Endothelial cell of umbilical vein (primary cell): ENCODE results near the gene PRKAG2. TPM values are rescaled to one million over a fixed set of nuclear protein-coding genes. Genes with fewer than 3 reads are reported as not detected.

ENCODE experiments used
- BruUV-seq: library from RNA; stranded (reverse); fragments of 400-500 nt; replicated peaks from 2 replicates; lab custom pipeline; 2021; lab: Mats Ljungman, UMichigan
- CTCF ChIA-PET: fragments of 300-600, 350-600 bp; sonication (Branson Sonifier 250); formaldehyde crosslinking; loops from one replicate; lab custom pipeline; 2021; ENCODE audit warnings: antibody characterized with exemption, inconsistent platforms; lab: Charles Lee
- POLR2A ChIA-PET: fragments of 300-600, 350-600 bp; sonication (Branson Sonifier 250); formaldehyde crosslinking; loops from one replicate; lab custom pipeline; 2021; ENCODE audit warnings: antibody characterized with exemption, inconsistent platforms; lab: Charles Lee
- DNase-seq: peaks from one replicate; pipeline ENCODE4 v3.0.0-alpha.2; 2011; ENCODE audit warnings: low read depth, low spot score
- FAIRE-seq: peaks from 2 replicates; lab custom pipeline; 2011; peaks lifted over from hg19 to GRCh38; lab: Jason Lieb, UNC
- H2AFZ ChIP-seq: 2 replicates; pipeline ENCODE4 v1.6.0; 2012; ENCODE audit warnings: low read depth, low read length, control low read depth, inconsistent platforms
- H3K27ac ChIP-seq: 2 replicates; pipeline ENCODE4 v1.5.1; 2011; ENCODE audit warnings: low read depth, mild to moderate bottlenecking, control low read depth, low read length, moderate library complexity; ENCODE audit not compliant: insufficient read depth
- H3K27me3 ChIP-seq, 2 experiments: 2 replicates each; pipeline versions ENCODE4 v1.6.0 to v1.6.1; 2011; ENCODE audit warnings: low read length in 2 of 2, mixed read lengths in 1 of 2; ENCODE audit not compliant: control insufficient read depth in 2 of 2, insufficient read depth in 2 of 2
- H3K36me3 ChIP-seq, 2 experiments: 2 replicates in 1 of 2; 3 replicates in 1 of 2; pipeline ENCODE4 v1.5.1; 2011; ENCODE audit warnings: low read length in 2 of 2, mild to moderate bottlenecking in 1 of 2, moderate library complexity in 1 of 2; ENCODE audit not compliant: control insufficient read depth in 2 of 2, insufficient read depth in 2 of 2; ENCODE audit errors: extremely low read depth in 1 of 2
- H3K4me1 ChIP-seq: 3 replicates; pipeline ENCODE4 v1.5.1; 2011; ENCODE audit warnings: mild to moderate bottlenecking, low read length; ENCODE audit not compliant: control insufficient read depth, insufficient read depth; ENCODE audit errors: extremely low read depth
- H3K4me2 ChIP-seq: 2 replicates; pipeline ENCODE4 v1.6.1; 2011; ENCODE audit warnings: low read length, control low read depth, mixed read lengths; ENCODE audit not compliant: insufficient read depth
- H3K4me3 ChIP-seq, 3 experiments: fragments of 200-600 bp in 1 of 3; sonication (generic), shearing (Covaris generic) in 1 of 3; replicated peaks in 1 of 3; 2 replicates each; pipeline ENCODE4 v1.5.1; 2011 to 2016; ENCODE audit warnings: control low read depth in 3 of 3, low read length in 3 of 3, mild to moderate bottlenecking in 2 of 3, inconsistent platforms in 1 of 3, low read depth in 1 of 3, moderate library complexity in 1 of 3; ENCODE audit not compliant: insufficient read depth in 1 of 3
- H3K79me2 ChIP-seq: 2 replicates; pipeline ENCODE4 v1.6.0; 2012; ENCODE audit warnings: low read length, inconsistent platforms; ENCODE audit not compliant: control insufficient read depth, insufficient read depth
- H3K9ac ChIP-seq: replicated peaks from 2 replicates; pipeline ENCODE3; 2011; ENCODE audit warnings: low read length, control low read depth; ENCODE audit not compliant: insufficient read depth; ENCODE audit errors: extremely low read depth
- H3K9me1 ChIP-seq: replicated peaks from 3 replicates; pipeline ENCODE4 v1.6.0; 2011; ENCODE audit warnings: mild to moderate bottlenecking, low read length; ENCODE audit not compliant: control insufficient read depth, insufficient read depth; ENCODE audit errors: extremely low read depth
- H3K9me3 ChIP-seq: replicated peaks from 2 replicates; pipeline ENCODE4 v1.5.1; 2012; ENCODE audit warnings: low read length, inconsistent platforms; ENCODE audit not compliant: control insufficient read depth, insufficient read depth
- H4K20me1 ChIP-seq: replicated peaks from 2 replicates; pipeline ENCODE3; 2011; ENCODE audit warnings: mild to moderate bottlenecking, low read length; ENCODE audit not compliant: control insufficient read depth, insufficient read depth; ENCODE audit errors: extremely low read depth
- CTCF ChIP-seq, 2 donors: IDR thresholded peaks; 1 replicate in 1 of 2; 2 replicates in 1 of 2; pipeline ENCODE4 v1.5.1; 2011; ENCODE audit warnings: low read length in 2 of 2, mild to moderate bottlenecking in 2 of 2, moderate library complexity in 2 of 2, control low read depth in 1 of 2, inconsistent platforms in 1 of 2, low read depth in 1 of 2; ENCODE audit not compliant: insufficient read depth in 1 of 2; ENCODE audit errors: extremely low read depth in 1 of 2
- EZH2 ChIP-seq: IDR thresholded peaks from 2 replicates; pipeline ENCODE4 v1.6.1; 2012; ENCODE audit warnings: borderline replicate concordance, low read depth, mild to moderate bottlenecking, moderate library complexity, low read length, inconsistent platforms; ENCODE audit not compliant: severe bottlenecking
- FOS ChIP-seq: IDR thresholded peaks from 2 replicates; pipeline ENCODE4 v1.6.1; 2011; ENCODE audit warnings: mild to moderate bottlenecking, low read length, moderate library complexity, borderline replicate concordance; ENCODE audit not compliant: insufficient read depth
- GATA2 ChIP-seq: IDR thresholded peaks from 2 replicates; pipeline ENCODE4 v1.7.0; 2011; ENCODE audit warnings: low read depth, mild to moderate bottlenecking, moderate library complexity, mixed read lengths, low read length; ENCODE audit not compliant: insufficient read length, insufficient read depth
- JUN ChIP-seq: IDR thresholded peaks from 2 replicates; pipeline ENCODE4 v1.6.1; 2011; ENCODE audit warnings: borderline replicate concordance, low read depth; ENCODE audit not compliant: insufficient read length, insufficient read depth
- MAX ChIP-seq: IDR thresholded peaks from 2 replicates; pipeline ENCODE4 v1.6.1; 2011; ENCODE audit not compliant: insufficient read depth, insufficient read length
- MYC ChIP-seq: IDR thresholded peaks from one replicate; pipeline ENCODE4 v1.6.1; 2011; ENCODE audit warnings: mild to moderate bottlenecking, low read depth, low read length
- POLR2A ChIP-seq: IDR thresholded peaks from 2 replicates; pipeline ENCODE4 v1.6.1; 2012; ENCODE audit warnings: low read depth, mild to moderate bottlenecking, control low read depth, low read length
- POLR2AphosphoS5 ChIP-seq: IDR thresholded peaks from 2 replicates; pipeline ENCODE4 v1.6.1; 2012; ENCODE audit warnings: low read depth, mild to moderate bottlenecking, control low read depth, low read length, moderate library complexity; ENCODE audit not compliant: insufficient read depth
- dilution Hi-C: fragments of 300-500 bp; cut with MboI; formaldehyde crosslinking; loops from one replicate; pipeline ENCODE4 v1.15.0; 2019; ENCODE audit warnings: low sequenced_read_pairs; ENCODE audit not compliant: extremely low pct_ligation_motif_present
- intact Hi-C: fragments of 100-400 bp; cut with micrococcal nuclease; formaldehyde crosslinking; loops from one replicate; pipeline ENCODE4 v1.10.0; 2022
- polyA plus RNA-seq, 4 experiments: library from polyadenylated mRNA; depleted of rRNA in 3 of 4; stranded (reverse) in 3 of 4; unstranded in 1 of 4; fragments of >200 nt; gene quantifications; 2 replicates each; pipeline versions ENCODE4 v1.2.1 to v1.2.3, GENCODE V29; 2011 to 2012; ENCODE audit warnings: missing spikeins in 1 of 4
- total RNA-seq: library from RNA; stranded (reverse); gene quantifications from 2 replicates; pipeline ENCODE4 v1.2.3, GENCODE V29; 2021

The PRKAG2 gene
- total and polyA plus RNA-seq, 2 donors (not counting 3 experiments of a cell fraction or from before 2014, with no cell fraction given): 19.3 to 51.5 TPM

- Histone ChIP-seq H4K20me1 (no peaks in the 10 kb centered on the region), H3K9ac (no peak overlapping the region), H3K27me3 (no peaks in the 10 kb centered on the region), H3K4me2 (no peak overlapping the region), H3K4me3 (no peak overlapping the region), H3K4me1 (no peaks in the 10 kb centered on the region), H3K36me3 (no peaks in the 10 kb centered on the region), H3K79me2 (no peaks in the 10 kb centered on the region), H3K9me3 (no peaks in the 10 kb centered on the region), H3K9me1 (no peaks in the 10 kb centered on the region), H2AFZ (no peak overlapping the region), H3K27ac (no peak overlapping the region)
- BruUV-seq: no TSS peak
- intact Hi-C loops: no loop called here
- DNase-seq (no peak), FAIRE-seq (no peak)
- TF ChIP-seq EZH2 (no peak), CTCF (IDR thresholded peaks at IDR 0.05; ENCODE audit: extremely low read depth in 1 of 2, insufficient read depth in 1 of 2, low read depth in 1 of 2, low read length in 2 of 2) (no peak), FOS (no peak), MYC (no peak), POLR2AphosphoS5 (no peak), GATA2 (no peak), POLR2A (no peak), MAX (no peak), JUN (no peak)
- ChIA-PET CTCF (no interaction called here), POLR2A (no interaction called here)
- dilution Hi-C loops: no loop called here
Measured at GRCh38 chr7:151844071-151844824, 32.7 kb downstream of the PRKAG2 start.
